Smooth muscle cell (in vitro differentiated cells): ENCODE results near the gene SSH2. TPM values are rescaled to one million over a fixed set of nuclear protein-coding genes. Genes with fewer than 3 reads are reported as not detected.

Experiments used
- DNase-seq: peaks from one replicate; lab custom pipeline; 2025; ENCODE audit not compliant: unreplicated experiment; lab: John Stamatoyannopoulos, UW
- H2AFZ ChIP-seq: fragments of 200-600 bp; sonication (generic); 2 replicates; pipeline ENCODE4 v1.6.0; 2016; ENCODE audit warnings: antibody characterized with exemption, low read depth, mild to moderate bottlenecking
- H3F3A ChIP-seq: fragments of 200-600 bp; sonication (generic); 2 replicates; pipeline ENCODE4 v1.6.0; 2017; ENCODE audit warnings: antibody characterized with exemption, low read depth
- H3K27ac ChIP-seq: fragments of 200-600 bp; sonication (generic); 2 replicates; pipeline ENCODE4 v1.5.1; 2016; ENCODE audit warnings: low read depth, mild to moderate bottlenecking
- H3K27me3 ChIP-seq: fragments of 200-600 bp; sonication (generic); 2 replicates; pipeline ENCODE4 v1.6.1; 2016; ENCODE audit warnings: low read depth, mild to moderate bottlenecking
- H3K36me3 ChIP-seq: fragments of 200-600 bp; sonication (generic); 2 replicates; pipeline ENCODE4 v1.5.1; 2016; ENCODE audit warnings: low read depth
- H3K4me1 ChIP-seq: fragments of 200-600 bp; sonication (generic); 2 replicates; pipeline ENCODE4 v1.5.1; 2016; ENCODE audit warnings: low read depth
- H3K4me2 ChIP-seq: fragments of 200-600 bp; sonication (generic); 2 replicates; pipeline ENCODE4 v1.6.0; 2016; ENCODE audit warnings: mild to moderate bottlenecking
- H3K4me3 ChIP-seq: fragments of 200-600 bp; sonication (generic); 2 replicates; pipeline ENCODE4 v1.5.1; 2016; ENCODE audit warnings: mild to moderate bottlenecking
- H3K79me2 ChIP-seq: fragments of 200-600 bp; sonication (generic); 2 replicates; pipeline ENCODE4 v1.6.0; 2016; ENCODE audit warnings: low read depth, mild to moderate bottlenecking
- H3K9ac ChIP-seq: fragments of 200-600 bp; sonication (generic); 2 replicates; pipeline ENCODE4 v1.6.0; 2016; ENCODE audit warnings: low read depth
- H3K9me3 ChIP-seq: fragments of 200-600 bp; sonication (generic); replicated peaks from 2 replicates; pipeline ENCODE4 v1.5.1; 2016; ENCODE audit warnings: low read depth
- H4K20me1 ChIP-seq: fragments of 200-600 bp; sonication (generic); 2 replicates; pipeline ENCODE4 v1.6.0; 2016; ENCODE audit warnings: low read depth
- CTCF ChIP-seq: fragments of 200-600 bp; sonication (generic); IDR thresholded peaks from 2 replicates; pipeline ENCODE4 v1.5.1; 2017; ENCODE audit warnings: borderline replicate concordance, mild to moderate bottlenecking, antibody characterized with exemption; ENCODE audit not compliant: insufficient read depth, poor library complexity, severe bottlenecking
- WGBS: methylation state at CpG from one replicate; pipeline ENCODE4 v1.1.7; 2016; ENCODE audit warnings: low lambda C conversion rate; 5-methylcytosine and 5-hydroxymethylcytosine counted together
- polyA plus RNA-seq: library from polyadenylated mRNA; unstranded; fragments of >200 nt; fragmentation: Nextera tagmentation; extraction: Ambion mirVana; gene quantifications from 2 replicates; pipeline ENCODE4 v1.2.1, GENCODE V29; 2016
- total RNA-seq: library from RNA; depleted of rRNA; stranded (reverse); fragments of >200 nt; gene quantifications from 2 replicates; pipeline ENCODE4 v1.2.3, GENCODE V29; 2014

SSH2 gene
- total and polyA plus RNA-seq, 2 experiments from 2014 or later = 9.7 to 10.4 TPM

- Histone ChIP-seq H3K9me3 (no peaks in the 10 kb centered on the region), H3K4me2 (no peak overlapping the region), H3K36me3 (no peaks in the 10 kb centered on the region), H3K4me3 (no peak overlapping the region), H3K27ac (no peak overlapping the region), H3K9ac (no peak overlapping the region), H3K27me3 (peaks cover 11% of the 10 kb centered on the region), H3K4me1 (peaks cover 25% of the 10 kb centered on the region), H2AFZ (no peak overlapping the region), H3K79me2 (no peaks in the 10 kb centered on the region), H3F3A (no peaks in the 10 kb centered on the region), H4K20me1 (no peaks in the 10 kb centered on the region)
- DNase-seq = no peak
- no peak for TF ChIP-seq CTCF
- over 99% methylated on average over 12 of the region's 12 CpGs for WGBS
Observed at GRCh38 chr17:29612094-29612403, 318.0 kb downstream of the SSH2 start.

- H3F3A ChIP-seq = no peaks in the 10 kb centered on the region
- no peak for TF ChIP-seq CTCF
- H4K20me1 ChIP-seq = no peaks in the 10 kb centered on the region
- H3K4me2 ChIP-seq = no peak overlapping the region
- H3K27me3 ChIP-seq = peaks cover 6% of the 10 kb centered on the region
- H3K9ac ChIP-seq = no peak overlapping the region
- 97% methylated on average over 11 of the region's 11 CpGs for WGBS
- H3K4me1 ChIP-seq = peaks cover 24% of the 10 kb centered on the region
- H3K9me3 ChIP-seq = no peaks in the 10 kb centered on the region
- no peak overlapping the region for H3K27ac ChIP-seq
- no peak overlapping the region for H3K4me3 ChIP-seq
- no peak for DNase-seq
- no peaks in the 10 kb centered on the region for H3K79me2 ChIP-seq
- no peaks in the 10 kb centered on the region for H3K36me3 ChIP-seq
- H2AFZ ChIP-seq = no peak overlapping the region
Observed at GRCh38 chr17:29611351-29612093, 318.5 kb downstream of the SSH2 start.

GRCh38 chr17:29610395-29610794 lies 319.6 kb downstream of the SSH2 start:
- no peak overlapping the region for H2AFZ ChIP-seq
- H3K27me3 ChIP-seq = no peaks in the 10 kb centered on the region
- H3K36me3 ChIP-seq = no peaks in the 10 kb centered on the region
- no peak overlapping the region for H3K27ac ChIP-seq
- H4K20me1 ChIP-seq = no peaks in the 10 kb centered on the region
- DNase-seq = no peak
- no peak overlapping the region for H3K9ac ChIP-seq
- H3K4me1 ChIP-seq = peaks cover 18% of the 10 kb centered on the region
- H3F3A ChIP-seq = no peaks in the 10 kb centered on the region
- no peak overlapping the region for H3K4me2 ChIP-seq
- TF ChIP-seq CTCF = no peak
- WGBS = 89% methylated on average over 3 of the region's 3 CpGs
- H3K4me3 ChIP-seq = no peak overlapping the region
- no peaks in the 10 kb centered on the region for H3K79me2 ChIP-seq
- H3K9me3 ChIP-seq = no peaks in the 10 kb centered on the region

- no peaks in the 10 kb centered on the region for H4K20me1 ChIP-seq
- H3K4me3 ChIP-seq = no peak overlapping the region
- no peaks in the 10 kb centered on the region for H3K79me2 ChIP-seq
- no peaks in the 10 kb centered on the region for H3K9me3 ChIP-seq
- no peaks in the 10 kb centered on the region for H3F3A ChIP-seq
- TF ChIP-seq CTCF = no peak
- no peak overlapping the region for H3K27ac ChIP-seq
- H3K36me3 ChIP-seq = no peaks in the 10 kb centered on the region
- H3K4me1 ChIP-seq = peaks cover 5% of the 10 kb centered on the region
- WGBS = 96% methylated on average over 15 of the region's 15 CpGs
- H3K27me3 ChIP-seq = no peaks in the 10 kb centered on the region
- H3K9ac ChIP-seq = no peak overlapping the region
- no peak for DNase-seq
- no peak overlapping the region for H2AFZ ChIP-seq
- H3K4me2 ChIP-seq = no peak overlapping the region
Observed at GRCh38 chr17:29608986-29609385, 321.0 kb downstream of the SSH2 start.
